Erythroblast (primary cell): Measurements from ENCODE around the gene MAML2.

ENCODE experiments used
- GATA1 ChIP-seq: IDR thresholded peaks from 2 replicates; pipeline ENCODE4 v1.6.1; 2011; ENCODE audit warnings: low read depth, mild to moderate bottlenecking, control low read depth, low read length, moderate library complexity
- POLR2A ChIP-seq: IDR thresholded peaks from 2 replicates; pipeline ENCODE4 v1.6.1; 2011; ENCODE audit warnings: mild to moderate bottlenecking, low read length

GRCh38 chr11:96317571-96317970 is 25.4 kb downstream of the MAML2 start:
- TF ChIP-seq POLR2A, result no peak
- TF ChIP-seq GATA1, result no peak
